Panc1 (cell line): ENCODE results near the gene PCCA. TPM values are rescaled to one million over a fixed set of nuclear protein-coding genes. Genes with fewer than 3 reads are reported as not detected.

Source experiments
- ATAC-seq: fragments of 200-7000 bp; cut with Tn5 transposase; 2 replicates; pipeline ENCODE4 v1.9.1; 2020; ENCODE audit warnings: mild to moderate bottlenecking, moderate library complexity
- BruUV-seq: library from RNA; stranded (reverse); fragments of 400-500 nt; replicated peaks from 2 replicates; lab custom pipeline; 2021; lab: Mats Ljungman, UMichigan
- CTCF ChIA-PET: fragments of 300-600 bp; sonication (Branson Sonifier 250); formaldehyde crosslinking; loops from one replicate; lab custom pipeline; 2022; ENCODE audit warnings: antibody characterized with exemption; lab: Charles Lee
- POLR2A ChIA-PET: fragments of 300-600 bp; sonication (Branson Sonifier 250); formaldehyde crosslinking; loops from one replicate; lab custom pipeline; 2022; ENCODE audit warnings: antibody characterized with exemption; lab: Charles Lee
- DNase-seq: peaks from one replicate; pipeline ENCODE4 v3.0.0-alpha.2; 2010; ENCODE audit warnings: low read depth, low spot score
- H3K27ac ChIP-seq: 2 replicates; pipeline ENCODE4 v1.5.1; 2011; ENCODE audit warnings: mild to moderate bottlenecking, low read length, inconsistent platforms
- H3K27me3 ChIP-seq: fragments of 200-500 bp; sonication (Bioruptor generic); 2 replicates; pipeline ENCODE4 v1.6.0; 2014; ENCODE audit warnings: low read length, inconsistent platforms; ENCODE audit not compliant: control insufficient read depth, insufficient read depth
- H3K36me3 ChIP-seq: fragments of 200-500 bp; sonication (Bioruptor generic); 2 replicates; pipeline ENCODE4 v1.5.1; 2014; ENCODE audit warnings: inconsistent platforms, mild to moderate bottlenecking, low read length, moderate library complexity; ENCODE audit not compliant: control insufficient read depth, insufficient read depth
- H3K4me1 ChIP-seq: 2 replicates; pipeline ENCODE4 v1.5.1; 2011; ENCODE audit warnings: inconsistent platforms, mild to moderate bottlenecking, low read length, moderate library complexity; ENCODE audit not compliant: control insufficient read depth, insufficient read depth
- H3K4me3 ChIP-seq, 2 experiments: 2 replicates each; pipeline ENCODE4 v1.5.1; 2011 to 2012; ENCODE audit warnings: low read depth in 2 of 2, low read length in 2 of 2, mild to moderate bottlenecking in 2 of 2, inconsistent platforms in 1 of 2, moderate library complexity in 1 of 2
- H3K9me3 ChIP-seq: fragments of 200-500 bp; sonication (Bioruptor generic); 2 replicates; pipeline ENCODE4 v1.5.1; 2014; ENCODE audit warnings: low read depth, mild to moderate bottlenecking, inconsistent platforms, low read length, moderate library complexity; ENCODE audit not compliant: control insufficient read depth, insufficient read depth
- CTCF ChIP-seq: fragments of 450-650 bp; IDR thresholded peaks from 2 replicates; pipeline ENCODE4 v1.5.1; 2017; ENCODE audit warnings: mild to moderate bottlenecking
- POLR2AphosphoS5 ChIP-seq: IDR thresholded peaks from 2 replicates; pipeline ENCODE4 v1.6.1; 2012; ENCODE audit warnings: mild to moderate bottlenecking, low read depth, low read length, moderate library complexity
- SIN3A ChIP-seq: IDR thresholded peaks from 2 replicates; pipeline ENCODE4 v1.6.1; 2012; ENCODE audit warnings: low read depth, mild to moderate bottlenecking, low read length, moderate library complexity, borderline replicate concordance; ENCODE audit not compliant: insufficient read depth
- TCF7L2 ChIP-seq: IDR thresholded peaks from 2 replicates; pipeline ENCODE4 v1.6.1; 2011; ENCODE audit warnings: mild to moderate bottlenecking, low read depth, low read length, inconsistent platforms
- in situ Hi-C: cut with HindIII; loops from 2 replicates; pipeline ENCODE4 v1.10.0; 2016; ENCODE audit warnings: low sequenced_read_pairs, low pct_unique_long_range_greater_than_20kb
- intact Hi-C: fragments of 100-400 bp; cut with micrococcal nuclease; formaldehyde crosslinking; loops from one replicate; pipeline ENCODE4 v1.10.0; 2022; ENCODE audit not compliant: unreplicated experiment
- total RNA-seq: library from RNA; stranded (reverse); gene quantifications from one replicate; pipeline ENCODE4 v1.2.1, GENCODE V29; 2021; ENCODE audit not compliant: unreplicated experiment
- TF ChIP-seq, protein P1 (sequence below), 2 experiments: IDR thresholded peaks; 2 replicates each; pipeline ENCODE4 v1.6.1; 2011 to 2012; ENCODE audit warnings: low read depth in 2 of 2, control low read depth in 1 of 2, low read length in 1 of 2, mild to moderate bottlenecking in 1 of 2, moderate library complexity in 1 of 2; ENCODE audit not compliant: insufficient read depth in 1 of 2

The PCCA gene
- total RNA-seq, 1 experiment from 2014 or later = 14.7 TPM

DNA sequence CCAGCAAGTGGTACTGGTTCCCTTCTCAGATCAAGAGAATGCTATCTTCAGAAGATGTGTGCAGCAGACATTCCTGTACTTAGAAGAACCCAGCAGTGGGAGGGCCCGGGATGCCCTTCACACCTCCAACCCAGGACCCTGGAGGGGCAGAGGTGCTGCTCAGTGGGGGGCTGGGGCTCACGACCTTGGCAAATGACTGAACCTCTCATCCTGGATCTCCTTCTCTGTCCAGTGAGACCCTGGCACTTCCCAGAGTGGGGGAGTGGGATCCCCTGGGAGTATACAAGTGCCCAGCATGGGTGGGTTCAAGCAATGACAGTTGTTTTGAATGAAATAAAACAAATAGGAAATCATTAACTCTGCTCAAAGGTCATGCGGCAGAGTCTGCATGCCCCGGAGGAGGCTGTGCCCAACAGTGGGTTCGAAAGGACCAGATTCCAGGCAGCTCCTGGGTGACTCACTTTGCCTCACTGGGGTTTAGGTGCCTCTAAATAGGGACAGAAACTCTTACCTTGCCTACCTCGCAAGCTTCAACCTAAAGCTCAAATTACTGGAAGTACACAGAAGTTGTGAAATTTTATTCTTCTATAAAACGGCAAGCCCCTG, 472.8 kb downstream of the PCCA start:
- DNase-seq (no peak), ATAC-seq (no peak)
- no peak overlapping the region for H3K27ac ChIP-seq
- no peak overlapping the region for H3K4me3 ChIP-seq
- ChIA-PET CTCF (no interaction called here), POLR2A (no interaction called here)
- no TSS peak for BruUV-seq
- TF ChIP-seq SIN3A (no peak), TCF7L2 (no peak), CTCF (no peak), POLR2AphosphoS5 (no peak)
- TF ChIP-seq, protein P1, sequence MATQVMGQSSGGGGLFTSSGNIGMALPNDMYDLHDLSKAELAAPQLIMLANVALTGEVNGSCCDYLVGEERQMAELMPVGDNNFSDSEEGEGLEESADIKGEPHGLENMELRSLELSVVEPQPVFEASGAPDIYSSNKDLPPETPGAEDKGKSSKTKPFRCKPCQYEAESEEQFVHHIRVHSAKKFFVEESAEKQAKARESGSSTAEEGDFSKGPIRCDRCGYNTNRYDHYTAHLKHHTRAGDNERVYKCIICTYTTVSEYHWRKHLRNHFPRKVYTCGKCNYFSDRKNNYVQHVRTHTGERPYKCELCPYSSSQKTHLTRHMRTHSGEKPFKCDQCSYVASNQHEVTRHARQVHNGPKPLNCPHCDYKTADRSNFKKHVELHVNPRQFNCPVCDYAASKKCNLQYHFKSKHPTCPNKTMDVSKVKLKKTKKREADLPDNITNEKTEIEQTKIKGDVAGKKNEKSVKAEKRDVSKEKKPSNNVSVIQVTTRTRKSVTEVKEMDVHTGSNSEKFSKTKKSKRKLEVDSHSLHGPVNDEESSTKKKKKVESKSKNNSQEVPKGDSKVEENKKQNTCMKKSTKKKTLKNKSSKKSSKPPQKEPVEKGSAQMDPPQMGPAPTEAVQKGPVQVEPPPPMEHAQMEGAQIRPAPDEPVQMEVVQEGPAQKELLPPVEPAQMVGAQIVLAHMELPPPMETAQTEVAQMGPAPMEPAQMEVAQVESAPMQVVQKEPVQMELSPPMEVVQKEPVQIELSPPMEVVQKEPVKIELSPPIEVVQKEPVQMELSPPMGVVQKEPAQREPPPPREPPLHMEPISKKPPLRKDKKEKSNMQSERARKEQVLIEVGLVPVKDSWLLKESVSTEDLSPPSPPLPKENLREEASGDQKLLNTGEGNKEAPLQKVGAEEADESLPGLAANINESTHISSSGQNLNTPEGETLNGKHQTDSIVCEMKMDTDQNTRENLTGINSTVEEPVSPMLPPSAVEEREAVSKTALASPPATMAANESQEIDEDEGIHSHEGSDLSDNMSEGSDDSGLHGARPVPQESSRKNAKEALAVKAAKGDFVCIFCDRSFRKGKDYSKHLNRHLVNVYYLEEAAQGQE (IDR thresholded peaks at IDR 0.05; ENCODE audit: insufficient read depth in 1 of 2, low read depth in 2 of 2, low read length in 1 of 2) = no peak
- H3K9me3 ChIP-seq = no peaks in the 10 kb centered on the region
- intact Hi-C loops = no loop called here
- H3K4me1 ChIP-seq = no peaks in the 10 kb centered on the region
- H3K36me3 ChIP-seq = no peaks in the 10 kb centered on the region
- H3K27me3 ChIP-seq = no peaks in the 10 kb centered on the region
- in situ Hi-C loops = no loop called here

DNA sequence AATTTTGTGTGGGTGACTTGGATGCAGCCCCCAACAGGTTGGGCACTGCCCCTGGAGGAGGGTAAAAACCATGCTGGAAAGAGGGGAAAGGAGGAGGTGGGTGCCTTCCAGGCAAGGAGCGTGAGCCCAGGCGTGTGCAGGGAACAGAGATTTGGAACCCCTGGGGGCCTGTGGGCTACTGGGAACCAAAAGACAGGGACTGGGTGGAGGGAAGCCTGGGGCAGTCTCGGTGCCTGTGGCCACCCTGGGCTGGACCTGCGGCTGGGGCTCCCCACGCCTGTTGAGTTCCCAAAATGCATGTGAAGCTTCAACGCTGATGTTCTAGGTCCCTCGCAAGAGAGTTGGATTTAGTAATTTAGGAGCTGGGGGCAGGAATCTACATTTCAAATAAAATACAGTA, 474.9 kb downstream of the PCCA start:
- Histone ChIP-seq H3K27ac (no peak overlapping the region), H3K4me1 (no peaks in the 10 kb centered on the region), H3K9me3 (no peaks in the 10 kb centered on the region), H3K4me3 (no peak overlapping the region), H3K36me3 (no peaks in the 10 kb centered on the region), H3K27me3 (no peaks in the 10 kb centered on the region)
- TF ChIP-seq TCF7L2 (no peak), CTCF (no peak), SIN3A (no peak), POLR2AphosphoS5 (no peak)
- TF ChIP-seq, protein P1 (IDR thresholded peaks at IDR 0.05; ENCODE audit: insufficient read depth in 1 of 2, low read depth in 2 of 2, low read length in 1 of 2) = no peak
- CTCF ChIA-PET = no interaction called here
- POLR2A ChIA-PET = no interaction called here
- ATAC-seq (no peak), DNase-seq (no peak)
- intact Hi-C loops = no loop called here
- no TSS peak for BruUV-seq
- in situ Hi-C loops = no loop called here
